ENCODE results near the gene GAA. TPM values are rescaled to one million over a fixed set of nuclear protein-coding genes. Genes with fewer than 3 reads are reported as not detected.
"Not testable (repeated sequence)": the region's sequence is repeated elsewhere in the genome, so short reads cannot be mapped to it uniquely, and the experiment has no call there.

The GAA gene
- total RNA-seq, 2 experiments from 2014 or later = 22.2 to 22.4 TPM

- POLR2A ChIA-PET = interaction anchor here (1.3 kb wide), 1 partner anchor 51 kb away, joined by 3 read pairs; the partner anchor contains the start of gene GAA
Measured at GRCh38 chr17:80152081-80152702, 50.8 kb downstream of the GAA start.

GRCh38 chr17:80153004-80153403, 51.6 kb downstream of the GAA start:
- no peaks in the 10 kb centered on the region for H3K9me3 Mint-ChIP-seq
- Histone ChIP-seq H3K4me3 (ENCODE audit: low read length) (no peak overlapping the region), H3K4me1 (ENCODE audit: insufficient read depth, low read length) (peaks cover 22% of the 10 kb centered on the region), H3K9me3 (ENCODE audit: control insufficient read depth in 1 of 2, insufficient read depth in 1 of 2, low read length in 2 of 2) (peaks cover 4 to 14% of the 10 kb centered on the region in 2 experiments), H3K27ac (ENCODE audit: low read depth in 1 of 2, low read length in 2 of 2) (no peak overlapping the region), H3K36me3 (ENCODE audit: insufficient read depth, low read length) (no peaks in the 10 kb centered on the region), H3K27me3 (ENCODE audit: control insufficient read depth in 1 of 2, insufficient read depth in 2 of 2, low read length in 2 of 2) (no peaks in the 10 kb centered on the region)
- ATAC-seq (ENCODE audit: poor library complexity) = no peak
- intact Hi-C loops (cut with DNase I, micrococcal nuclease) = no loop called here
- no peak overlapping the region for H3K4me3 Mint-ChIP-seq
- no peak overlapping the region for H3K27ac Mint-ChIP-seq
- no peak for DNase-seq
- peaks cover 22% of the 10 kb centered on the region for H3K4me1 Mint-ChIP-seq (ENCODE audit: low read depth)
- TF ChIP-seq CTCF (IDR thresholded peaks at IDR 0.05) = no peak
- no peaks in the 10 kb centered on the region for H3K27me3 Mint-ChIP-seq
- ChIA-PET CTCF (no interaction called here), POLR2A (no interaction called here)
- H3K36me3 Mint-ChIP-seq (ENCODE audit: low read depth) = no peaks in the 10 kb centered on the region

More at GRCh38 chr17:80152081-80152702, 50.8 kb downstream of the GAA start:
- peaks cover 27% of the 10 kb centered on the region for H3K4me1 ChIP-seq (ENCODE audit: insufficient read depth, low read length)
- no peak overlapping the region for H3K4me3 Mint-ChIP-seq
- peaks cover 4 to 14% of the 10 kb centered on the region in 2 experiments for H3K9me3 ChIP-seq (ENCODE audit: control insufficient read depth in 1 of 2, insufficient read depth in 1 of 2, low read length in 2 of 2)
- H3K27me3 Mint-ChIP-seq = no peaks in the 10 kb centered on the region
- peaks cover 27% of the 10 kb centered on the region for H3K4me1 Mint-ChIP-seq (ENCODE audit: low read depth)
- H3K27ac Mint-ChIP-seq = peak overlapping the region; percentile 6
- CTCF ChIA-PET = no interaction called here
- H3K4me3 ChIP-seq (ENCODE audit: low read length) = no peak overlapping the region
- peaks cover 2% of the 10 kb centered on the region for H3K36me3 Mint-ChIP-seq (ENCODE audit: low read depth)
- DNase-seq (peak in 1 of 14 experiments; percentile 24), ATAC-seq (ENCODE audit: poor library complexity) (no peak)
- H3K27me3 ChIP-seq (ENCODE audit: control insufficient read depth in 1 of 2, insufficient read depth in 2 of 2, low read length in 2 of 2) = no peaks in the 10 kb centered on the region
- H3K36me3 ChIP-seq (ENCODE audit: insufficient read depth, low read length) = no peaks in the 10 kb centered on the region
- no peak overlapping the region for H3K27ac ChIP-seq (ENCODE audit: low read depth in 1 of 2, low read length in 2 of 2)
- no peak for TF ChIP-seq CTCF (IDR thresholded peaks at IDR 0.05)
- intact Hi-C loops (cut with DNase I, micrococcal nuclease) = no loop called here
- H3K9me3 Mint-ChIP-seq = no peaks in the 10 kb centered on the region

- Histone ChIP-seq H3K36me3 (ENCODE audit: insufficient read depth, low read length) (no peaks in the 10 kb centered on the region), H3K27me3 (ENCODE audit: control insufficient read depth in 1 of 2, insufficient read depth in 2 of 2, low read length in 2 of 2) (no peaks in the 10 kb centered on the region), H3K4me3 (ENCODE audit: low read length) (no peak overlapping the region), H3K9me3 (ENCODE audit: control insufficient read depth in 1 of 2, insufficient read depth in 1 of 2, low read length in 2 of 2) (peaks cover 4 to 14% of the 10 kb centered on the region in 2 experiments), H3K4me1 (ENCODE audit: insufficient read depth, low read length) (peaks cover 14% of the 10 kb centered on the region), H3K27ac (ENCODE audit: low read depth in 1 of 2, low read length in 2 of 2) (no peak overlapping the region)
- intact Hi-C loops (cut with DNase I, micrococcal nuclease) = no loop called here
- ATAC-seq (ENCODE audit: poor library complexity) (no peak), DNase-seq (no peak)
- CTCF ChIA-PET = interaction anchor here (0.6 kb wide), 1 partner anchor 45 kb away, joined by 3 read pairs; no protein-coding TSS in a partner anchor
- Mint-ChIP-seq H3K36me3 (ENCODE audit: low read depth) (no peaks in the 10 kb centered on the region), H3K27me3 (peaks cover under 1% of the 10 kb centered on the region), H3K27ac (no peak overlapping the region), H3K9me3 (no peaks in the 10 kb centered on the region), H3K4me1 (ENCODE audit: low read depth) (peaks cover 19% of the 10 kb centered on the region), H3K4me3 (no peak overlapping the region)
- TF ChIP-seq CTCF (IDR thresholded peaks at IDR 0.05) = no peak
- POLR2A ChIA-PET = no interaction called here
Measured at GRCh38 chr17:80154166-80154565, 52.8 kb downstream of the GAA start.

- H3K27ac ChIP-seq (ENCODE audit: low read depth in 1 of 2, low read length in 2 of 2); H3K4me3 ChIP-seq (ENCODE audit: low read length); ATAC-seq (ENCODE audit: poor library complexity); H3K36me3 Mint-ChIP-seq (ENCODE audit: low read depth); POLR2A ChIA-PET; intact Hi-C loops (cut with DNase I, micrococcal nuclease); H3K4me3 Mint-ChIP-seq; H3K27me3 ChIP-seq (ENCODE audit: control insufficient read depth in 1 of 2, insufficient read depth in 2 of 2, low read length in 2 of 2); H3K36me3 ChIP-seq (ENCODE audit: insufficient read depth, low read length); H3K27me3 Mint-ChIP-seq; CTCF ChIA-PET; DNase-seq; H3K27ac Mint-ChIP-seq; H3K9me3 Mint-ChIP-seq: not testable (repeated sequence)
- Histone ChIP-seq H3K4me1 (ENCODE audit: insufficient read depth, low read length) (peaks cover 14% of the 10 kb centered on the region), H3K9me3 (ENCODE audit: control insufficient read depth in 1 of 2, insufficient read depth in 1 of 2, low read length in 2 of 2) (peaks cover 4 to 14% of the 10 kb centered on the region in 2 experiments)
- H3K4me1 Mint-ChIP-seq (ENCODE audit: low read depth) = peaks cover 19% of the 10 kb centered on the region
Measured at GRCh38 chr17:80155600-80155999, 54.2 kb downstream of the GAA start.

Data from CD4-positive, alpha-beta T cell (primary cell).